ENCODE data around the gene POLR3C.
"Not testable (repeated sequence)": the region's sequence is repeated elsewhere in the genome, so short reads cannot be mapped to it uniquely, and the experiment has no call there.

The POLR3C gene

DNA sequence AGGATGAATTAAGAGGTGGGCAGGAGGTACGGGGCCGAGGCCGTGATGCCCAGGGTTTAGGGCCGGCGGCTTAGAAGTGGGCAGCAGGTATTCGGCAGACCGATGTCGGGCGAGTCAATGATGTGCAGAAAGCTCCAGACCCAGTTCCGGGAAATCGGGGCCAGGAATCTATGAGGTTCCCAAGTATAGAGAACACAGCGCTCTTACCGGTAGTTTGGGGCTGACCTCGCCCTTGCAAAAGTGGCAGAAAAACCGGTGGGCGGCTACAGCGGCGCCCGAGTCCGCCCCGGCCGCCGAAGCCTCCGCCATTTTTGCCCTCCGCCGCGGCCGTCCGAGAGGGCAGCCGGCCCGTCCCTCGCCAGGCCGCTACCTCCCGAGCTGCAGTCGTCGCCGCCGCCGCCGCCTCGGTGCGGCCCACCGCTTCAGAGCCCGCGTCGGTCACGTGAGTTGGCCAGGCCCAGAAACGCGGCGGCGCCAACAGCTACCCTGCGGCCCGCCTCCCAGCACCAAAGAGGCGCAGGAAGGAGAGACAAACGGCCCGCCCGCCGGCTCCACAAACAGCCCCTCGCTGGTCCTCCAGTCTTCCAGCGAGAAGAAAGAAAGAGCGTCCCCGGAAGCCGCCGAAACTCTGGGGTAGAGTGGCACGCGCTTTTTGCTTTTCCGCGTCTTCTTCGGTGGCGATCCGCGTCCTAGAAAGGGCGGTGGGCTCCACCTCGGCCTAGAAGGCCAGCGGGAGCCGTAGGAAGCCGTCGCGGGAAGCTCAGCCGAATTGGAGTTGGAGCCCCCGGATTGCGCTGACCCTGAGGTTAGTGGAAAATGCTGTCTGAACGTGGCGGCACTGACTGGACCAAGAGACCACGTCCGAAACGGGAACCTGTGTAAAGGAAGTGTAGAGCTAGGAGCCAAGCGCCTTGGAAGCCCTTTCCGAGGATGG, at the start of gene POLR3C, which contains the start of gene RNF115:
Gene POLR3C (plus strand): TSS at position 636 of the 934 bp plus-strand sequence. CDS start 1,577 bp downstream, outside the sequence.
Gene RNF115 (minus strand): TSS at position 531 of the 934 bp plus-strand sequence. CDS start 222 bp downstream, at position 309.
- peak; percentile 87 to 92 (median 90) for DNase-seq

DNA sequence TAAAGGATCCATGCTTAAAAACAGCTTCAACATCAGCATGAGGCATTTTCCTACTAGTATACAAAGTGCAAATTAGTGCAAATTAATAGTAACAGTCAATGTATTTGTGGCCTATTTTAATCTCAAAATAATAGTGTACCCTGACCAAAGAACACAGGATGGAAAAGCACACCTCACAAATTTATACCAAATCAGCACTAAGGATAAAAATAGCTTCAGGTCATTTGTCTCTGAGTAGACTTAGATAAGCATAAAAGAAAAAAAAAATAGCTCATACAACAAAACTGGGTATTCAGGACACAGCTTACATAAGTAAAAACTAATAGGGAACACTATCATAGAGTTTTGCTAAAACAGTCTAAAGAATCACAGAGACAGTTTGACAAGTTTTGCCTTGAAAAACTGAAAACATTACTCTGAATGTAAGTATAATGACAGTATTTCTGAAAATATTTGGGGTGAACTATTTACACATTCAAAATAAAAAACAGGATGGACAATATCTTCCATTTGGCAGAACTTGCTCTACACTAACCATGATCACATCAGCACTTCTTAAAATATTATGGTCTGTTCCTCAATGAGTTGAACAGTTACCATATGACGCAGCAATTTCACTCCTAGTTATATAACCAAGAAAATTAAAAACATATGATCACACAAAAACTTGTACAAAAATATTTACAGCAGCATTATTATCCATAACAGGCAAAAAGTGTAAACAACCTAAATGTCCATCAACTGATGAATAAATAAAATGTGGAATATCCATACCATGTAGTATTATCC, 46.4 kb upstream of the POLR3C start:
- no peak for DNase-seq

GRCh38 chr1:145778146-145778540, 45.9 kb upstream of the POLR3C start:
- DNase-seq = no peak

GRCh38 chr1:145782272-145783099, 41.5 kb upstream of the POLR3C start:
- no peak for DNase-seq

DNA sequence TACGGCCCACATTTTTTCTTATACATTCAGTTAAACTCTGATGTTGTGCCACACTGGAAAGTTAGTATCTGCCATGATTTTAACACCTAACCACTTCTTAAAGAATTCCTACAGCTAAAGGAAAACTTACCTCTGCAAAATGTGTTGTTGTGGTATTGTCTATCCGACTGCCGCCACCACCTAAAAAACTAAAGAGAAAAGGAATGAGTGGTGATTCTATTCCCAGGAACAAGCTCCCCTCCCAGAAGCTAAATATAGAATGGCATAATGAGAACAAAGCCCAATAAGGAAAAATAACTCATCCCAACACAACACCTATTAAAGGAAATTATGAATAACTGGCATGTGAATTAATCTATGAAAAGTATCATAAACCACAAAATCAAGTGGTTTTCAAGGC, 39.6 kb upstream of the POLR3C start:
- no peak for DNase-seq

- no peak for DNase-seq
Observed at GRCh38 chr1:145785547-145785946, 38.5 kb upstream of the POLR3C start.

GRCh38 chr1:145786271-145786670, 37.7 kb upstream of the POLR3C start:
- DNase-seq = no peak

GRCh38 chr1:145788580-145788979, 35.4 kb upstream of the POLR3C start:
- DNase-seq = no peak

- not testable (repeated sequence) for DNase-seq
Observed at GRCh38 chr1:145791860-145792259, 32.1 kb upstream of the POLR3C start.

GRCh38 chr1:145792484-145792883, 31.5 kb upstream of the POLR3C start:
- DNase-seq = no peak

DNA sequence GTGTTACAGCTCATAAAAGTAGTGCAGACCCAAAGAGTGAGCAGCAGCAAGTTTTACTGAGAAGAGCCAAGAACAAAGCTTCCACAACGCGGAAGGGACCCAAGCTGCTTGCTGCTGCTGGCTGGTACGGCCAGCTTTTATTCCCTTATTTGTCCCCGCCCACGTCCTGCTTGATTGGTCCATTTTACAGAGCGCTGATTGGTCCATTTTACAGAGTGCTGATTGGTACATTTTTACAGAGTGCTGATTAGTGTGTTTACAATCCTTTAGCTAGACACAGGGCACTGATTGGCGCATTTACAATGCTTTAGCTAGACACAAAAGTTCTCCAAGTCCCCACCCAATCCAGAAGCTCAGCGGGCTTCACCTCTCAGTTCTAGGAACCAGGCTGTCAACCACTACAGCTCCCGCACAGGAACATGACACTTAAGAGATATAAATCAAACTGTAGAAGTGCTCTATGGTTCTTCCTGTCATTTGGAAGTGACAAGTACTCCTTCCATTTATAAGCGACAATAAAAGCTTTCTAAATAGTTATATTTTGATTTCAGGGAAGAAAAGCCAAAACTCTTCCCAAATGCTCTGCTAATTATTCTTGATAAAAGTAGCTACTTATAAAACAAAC, 28.6 kb upstream of the POLR3C start:
- no peak for DNase-seq

DNA sequence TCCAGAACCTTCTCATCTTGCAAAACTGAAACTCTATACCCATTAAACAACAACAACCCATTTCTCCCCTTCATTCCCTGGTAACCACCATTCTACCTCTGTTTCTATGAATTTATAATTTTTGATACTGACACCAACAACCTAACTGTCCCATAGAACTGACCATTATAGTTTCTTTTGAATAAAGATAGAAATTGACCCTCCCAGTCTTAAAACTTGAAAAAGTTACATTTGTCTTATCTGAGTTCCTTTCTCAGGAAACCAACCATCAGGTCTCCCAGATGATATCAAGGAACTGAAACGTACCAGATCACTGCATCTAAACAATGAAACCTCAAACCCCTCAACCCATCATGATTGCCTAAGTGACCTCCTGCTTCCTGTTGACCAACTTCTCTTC, 27.2 kb upstream of the POLR3C start:
- DNase-seq = no peak

GRCh38 chr1:145799806-145800205, 24.2 kb upstream of the POLR3C start:
- DNase-seq = no peak

GRCh38 chr1:145804235-145805045, 19.6 kb upstream of the POLR3C start:
- no peak for DNase-seq

GRCh38 chr1:145805057-145805456, 18.9 kb upstream of the POLR3C start:
- DNase-seq = no peak

DNA sequence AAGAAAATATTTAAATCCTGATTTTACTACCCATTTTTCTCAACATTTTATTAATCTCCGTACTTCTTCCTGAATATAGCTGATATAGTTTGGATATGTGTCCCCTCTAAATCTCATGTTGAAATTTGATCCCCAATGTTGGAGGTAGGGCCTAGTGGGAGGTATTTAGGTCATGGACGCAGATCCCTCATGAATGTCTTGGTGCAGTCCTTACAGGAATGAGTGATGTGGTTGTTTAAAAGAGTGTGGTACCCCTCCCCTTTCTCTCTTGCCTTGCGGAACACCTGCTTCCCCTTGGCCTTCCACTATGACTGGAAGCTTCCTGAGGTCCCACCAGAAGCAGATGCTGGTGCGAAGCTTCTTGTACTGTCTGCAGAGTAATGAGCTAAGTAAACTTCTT, 17.6 kb upstream of the POLR3C start:
- DNase-seq = no peak

- DNase-seq = no peak
Observed at GRCh38 chr1:145806844-145807243, 17.2 kb upstream of the POLR3C start.

- not testable (repeated sequence) for DNase-seq
Observed at GRCh38 chr1:145812977-145813810, 10.8 kb upstream of the POLR3C start.

GRCh38 chr1:145818095-145818494, 5.9 kb upstream of the POLR3C start:
- DNase-seq = not testable (repeated sequence)

- DNase-seq = not testable (repeated sequence)
Observed at GRCh38 chr1:145822779-145823331, 1.1 kb upstream of the POLR3C start.

Data from suppressor macrophage treated with lipopolysaccharide for 1 hour (primary cell).